VCaP (cell line): Measurements from ENCODE around the gene UBE3D.
"Not testable (repeated sequence)": the region's sequence is repeated elsewhere in the genome, so short reads cannot be mapped to it uniquely, and the experiment has no call there.

Source experiments
- H3K27ac ChIP-seq: fragments of 450-650 bp; 2 replicates; pipeline ENCODE4 v1.5.1; 2017
- TF ChIP-seq, protein P1 (sequence below): fragments of 450-650 bp; conservative IDR thresholded peaks from 2 replicates; pipeline ENCODE4 v1.5.1; 2017; ENCODE audit warnings: mild to moderate bottlenecking, moderate library complexity

The UBE3D gene

DNA sequence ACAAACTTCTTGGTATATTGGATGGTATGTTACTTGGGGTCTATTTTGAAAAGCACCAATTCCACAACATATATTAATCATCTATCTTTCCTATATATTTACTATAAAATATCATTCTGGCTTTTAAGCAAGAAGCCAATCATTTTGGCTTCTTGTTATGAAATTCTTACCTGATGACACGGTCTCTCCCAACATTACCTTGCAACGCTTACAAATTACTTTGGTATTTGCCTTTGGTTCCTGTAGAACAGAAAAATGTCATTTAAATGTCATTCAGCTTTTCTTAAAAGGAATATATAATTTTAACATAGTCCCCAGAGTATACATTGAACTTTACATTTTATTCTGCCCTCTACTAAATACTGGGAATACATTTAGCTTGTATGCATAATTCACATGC is 27.4 kb downstream of the UBE3D start:
- TF ChIP-seq, protein P1, sequence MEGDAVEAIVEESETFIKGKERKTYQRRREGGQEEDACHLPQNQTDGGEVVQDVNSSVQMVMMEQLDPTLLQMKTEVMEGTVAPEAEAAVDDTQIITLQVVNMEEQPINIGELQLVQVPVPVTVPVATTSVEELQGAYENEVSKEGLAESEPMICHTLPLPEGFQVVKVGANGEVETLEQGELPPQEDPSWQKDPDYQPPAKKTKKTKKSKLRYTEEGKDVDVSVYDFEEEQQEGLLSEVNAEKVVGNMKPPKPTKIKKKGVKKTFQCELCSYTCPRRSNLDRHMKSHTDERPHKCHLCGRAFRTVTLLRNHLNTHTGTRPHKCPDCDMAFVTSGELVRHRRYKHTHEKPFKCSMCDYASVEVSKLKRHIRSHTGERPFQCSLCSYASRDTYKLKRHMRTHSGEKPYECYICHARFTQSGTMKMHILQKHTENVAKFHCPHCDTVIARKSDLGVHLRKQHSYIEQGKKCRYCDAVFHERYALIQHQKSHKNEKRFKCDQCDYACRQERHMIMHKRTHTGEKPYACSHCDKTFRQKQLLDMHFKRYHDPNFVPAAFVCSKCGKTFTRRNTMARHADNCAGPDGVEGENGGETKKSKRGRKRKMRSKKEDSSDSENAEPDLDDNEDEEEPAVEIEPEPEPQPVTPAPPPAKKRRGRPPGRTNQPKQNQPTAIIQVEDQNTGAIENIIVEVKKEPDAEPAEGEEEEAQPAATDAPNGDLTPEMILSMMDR, result no peak
- no peak overlapping the region for H3K27ac ChIP-seq

DNA sequence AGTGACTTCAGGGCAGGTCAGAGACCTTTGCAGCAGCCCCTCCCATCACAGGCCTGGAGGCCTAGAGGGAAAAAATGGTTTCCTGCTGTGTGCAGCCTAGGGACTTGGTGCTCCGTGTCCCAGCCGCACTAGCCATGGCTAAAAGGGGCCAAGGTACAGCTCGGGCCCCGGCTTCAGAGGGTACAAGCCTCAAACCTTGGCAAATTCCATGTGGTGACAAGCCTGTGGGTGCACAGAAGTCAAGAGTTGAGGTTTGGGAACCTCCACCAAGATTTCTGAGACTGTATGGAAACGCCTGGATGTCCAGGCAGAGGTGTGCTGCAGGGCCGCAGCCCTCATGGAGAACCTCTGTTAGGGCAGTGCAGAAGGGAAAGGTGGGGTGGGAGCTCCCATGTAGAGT is 34.0 kb downstream of the UBE3D start:
- TF ChIP-seq, protein P1, result no peak
- no peak overlapping the region for H3K27ac ChIP-seq

DNA sequence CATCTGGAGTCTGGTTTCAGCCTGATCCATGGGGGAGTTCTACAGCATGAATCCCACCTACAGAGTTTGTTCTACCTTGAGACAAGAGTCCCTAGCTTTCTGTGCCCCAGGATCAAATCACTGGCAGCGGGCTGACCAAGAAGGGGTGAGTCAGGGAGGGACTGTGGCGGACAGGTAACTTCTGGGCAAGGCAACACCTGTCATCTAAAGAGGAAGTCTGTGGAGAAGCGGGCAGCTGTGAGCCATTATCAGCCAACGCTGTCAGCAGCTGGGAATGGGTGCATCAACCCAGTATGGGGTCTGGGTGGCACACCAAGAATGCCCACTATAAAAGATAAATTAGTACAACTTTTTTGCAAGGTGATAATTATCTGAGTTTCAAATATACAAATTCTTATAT is 45.9 kb downstream of the UBE3D start:
- TF ChIP-seq, protein P1, result no peak
- no peak overlapping the region for H3K27ac ChIP-seq

DNA sequence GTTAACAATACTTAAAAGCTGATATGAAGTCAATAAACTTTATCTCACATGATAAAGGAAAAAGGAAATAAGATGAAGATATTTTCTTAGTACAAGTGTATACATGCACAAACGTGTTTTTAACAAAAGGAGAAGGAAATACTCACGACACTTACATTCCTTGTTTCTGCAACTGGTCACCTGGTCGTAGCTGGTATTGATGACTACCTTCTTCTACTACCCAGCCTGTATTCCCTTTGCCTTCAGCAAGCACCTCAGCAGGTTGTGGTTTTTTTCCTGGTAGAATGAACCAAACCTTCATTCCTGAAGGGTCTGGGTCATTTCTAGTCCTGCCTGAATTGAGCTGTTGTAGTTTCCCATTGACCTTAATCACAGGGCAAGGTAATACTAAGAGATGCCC is 54.5 kb downstream of the UBE3D start:
- not testable (repeated sequence) for H3K27ac ChIP-seq

DNA sequence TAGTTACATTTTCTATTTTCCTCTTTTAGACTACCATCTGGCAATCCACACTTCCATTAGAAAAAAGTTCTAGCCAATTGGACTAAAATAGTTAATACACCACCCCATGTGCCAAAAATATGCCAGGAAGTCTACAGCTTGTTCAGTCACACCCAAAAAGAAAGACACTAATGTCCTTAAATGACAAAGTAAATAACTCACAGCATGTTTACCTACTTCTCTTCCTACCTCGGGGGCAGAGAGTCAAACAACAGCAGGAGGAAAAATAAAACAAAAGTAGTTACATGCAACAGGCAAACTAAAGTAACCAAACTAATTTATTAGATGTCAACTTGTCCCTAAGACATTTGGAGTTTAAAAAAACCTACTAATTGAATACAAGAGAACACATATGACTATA is 57.0 kb downstream of the UBE3D start:
- TF ChIP-seq, protein P1, result no peak

DNA sequence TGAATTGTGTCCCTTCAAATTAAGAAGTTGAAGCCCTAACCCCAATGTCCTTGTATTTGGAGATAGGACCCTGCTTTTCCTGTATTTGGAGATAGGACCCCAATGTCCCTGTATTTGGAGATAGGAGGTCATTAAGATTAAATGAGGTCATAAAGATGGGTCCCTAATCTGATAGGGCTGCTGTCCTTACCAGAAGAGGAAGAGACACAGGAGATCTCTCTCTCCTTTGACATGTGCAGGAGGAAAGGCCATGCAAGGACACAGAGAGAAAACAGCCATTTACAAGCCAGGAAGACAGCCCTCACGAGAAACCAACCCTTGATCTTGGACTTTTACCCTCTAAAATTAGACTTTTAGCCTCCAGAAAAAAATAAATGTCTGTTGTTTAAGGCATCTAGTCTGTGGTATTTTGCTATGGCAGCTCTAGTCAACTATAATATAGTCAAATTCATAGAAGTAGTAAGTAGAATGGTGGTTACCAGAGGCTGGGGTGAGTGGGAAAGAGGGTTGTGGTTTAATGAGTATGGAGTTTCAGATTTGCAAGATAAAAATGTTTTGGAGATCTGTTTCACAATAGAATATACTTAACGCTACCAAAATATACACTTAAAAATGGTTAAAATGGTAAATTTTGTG is 59.3 kb downstream of the UBE3D start:
- H3K27ac ChIP-seq, result no peak overlapping the region
- TF ChIP-seq, protein P1, result no peak

More for the DNA sequence above, 57.0 kb downstream of the UBE3D start:
- H3K27ac ChIP-seq, result no peak overlapping the region

DNA sequence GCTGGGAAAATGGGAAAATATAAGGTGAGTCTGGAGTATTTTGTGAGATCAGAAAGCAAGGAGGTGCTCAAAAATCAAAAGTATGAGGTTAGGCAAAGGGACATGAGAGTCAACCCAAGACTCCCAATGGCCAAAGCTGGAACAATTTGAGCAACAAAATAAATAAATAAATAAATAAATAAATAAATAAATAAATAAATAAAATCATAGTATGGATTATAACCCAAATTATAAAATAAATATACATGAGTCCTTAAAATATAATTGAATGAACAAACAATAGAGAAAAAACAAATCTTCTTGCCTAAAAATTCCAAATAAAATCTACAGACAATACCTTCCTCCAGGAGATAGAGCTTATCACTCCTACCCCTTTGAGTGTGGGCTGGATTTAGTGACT is 69.5 kb downstream of the UBE3D start:
- TF ChIP-seq, protein P1, result no peak

DNA sequence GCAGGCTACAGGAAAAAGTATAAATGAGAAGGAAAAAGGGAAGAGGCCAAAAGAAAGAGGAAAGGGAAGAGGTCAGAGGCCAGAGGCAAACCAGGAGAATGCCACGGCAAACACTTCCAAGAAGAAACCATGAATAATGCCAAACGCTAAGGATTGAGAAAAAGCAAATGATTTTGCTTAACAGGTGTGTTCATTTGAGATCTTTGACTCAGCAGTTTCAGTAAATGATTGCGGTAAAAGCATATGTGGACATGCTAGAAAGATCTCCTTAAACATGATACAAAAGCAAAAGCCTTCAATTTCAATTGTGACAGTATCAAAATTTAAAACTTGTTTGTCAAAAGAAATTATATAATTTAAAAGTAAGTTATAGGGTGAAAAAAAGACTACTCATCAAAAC is 70.6 kb downstream of the UBE3D start:
- TF ChIP-seq, protein P1, result no peak
- H3K27ac ChIP-seq, result no peak overlapping the region

More for the DNA sequence above, 69.5 kb downstream of the UBE3D start:
- no peak overlapping the region for H3K27ac ChIP-seq
